Measurements from ENCODE around the gene WDR82.

The WDR82 gene

GRCh38 chr3:52305926-52306325 lies 27.5 kb upstream of the WDR82 start:
- no peak for FAIRE-seq

- FAIRE-seq, result no peak
Measured at GRCh38 chr3:52303811-52304210, 25.4 kb upstream of the WDR82 start.

GRCh38 chr3:52302426-52303145 lies 24.1 kb upstream of the WDR82 start:
- FAIRE-seq, result no peak

- no peak for FAIRE-seq
Measured at GRCh38 chr3:52299879-52300611, 21.6 kb upstream of the WDR82 start.

GRCh38 chr3:52299247-52299878 lies 20.9 kb upstream of the WDR82 start:
- no peak for FAIRE-seq

GRCh38 chr3:52298149-52299098 lies 20.0 kb upstream of the WDR82 start:
- FAIRE-seq, result no peak

GRCh38 chr3:52297242-52298148 lies 19.0 kb upstream of the WDR82 start:
- no peak for FAIRE-seq

- no peak for FAIRE-seq
Measured at GRCh38 chr3:52295671-52296208, 17.3 kb upstream of the WDR82 start.

- FAIRE-seq, result no peak
Measured at GRCh38 chr3:52294320-52295150, 16.1 kb upstream of the WDR82 start.

GRCh38 chr3:52293491-52294319 lies 15.3 kb upstream of the WDR82 start:
- FAIRE-seq, result no peak

- FAIRE-seq, result no peak
Measured at GRCh38 chr3:52292247-52293065, 14.0 kb upstream of the WDR82 start.

GRCh38 chr3:52291508-52292181 lies 13.2 kb upstream of the WDR82 start:
- no peak for FAIRE-seq

- no peak for FAIRE-seq
Measured at GRCh38 chr3:52290596-52291507, 12.4 kb upstream of the WDR82 start.

- no peak for FAIRE-seq
Measured at GRCh38 chr3:52289747-52290595, 11.5 kb upstream of the WDR82 start.

- FAIRE-seq, result no peak
Measured at GRCh38 chr3:52289338-52289746, 10.9 kb upstream of the WDR82 start.

- no peak for FAIRE-seq
Measured at GRCh38 chr3:52288674-52289073, 10.2 kb upstream of the WDR82 start.
